ENCODE data around the gene KIF26B.
"Not testable (repeated sequence)": the region's sequence is repeated elsewhere in the genome, so short reads cannot be mapped to it uniquely, and the experiment has no call there.

KIF26B gene

GRCh38 chr1:245154429-245155271 is at the start of gene KIF26B:
TSS of gene KIF26B (plus strand) at chr1:245154985. CDS start at chr1:245155425, 440 bp downstream.
- peak in 16 of 56 donors; percentile 17 to 55 (median 36) for DNase-seq

- DNase-seq: no peak
Observed at GRCh38 chr1:245105042-245105441, 49.7 kb upstream of the KIF26B start.

- no peak for DNase-seq
Observed at GRCh38 chr1:245105815-245106410, 48.9 kb upstream of the KIF26B start.

GRCh38 chr1:245107776-245108114 is 47.0 kb upstream of the KIF26B start:
- DNase-seq: no peak

GRCh38 chr1:245108246-245108645 is 46.5 kb upstream of the KIF26B start:
- no peak for DNase-seq

- DNase-seq: no peak
Observed at GRCh38 chr1:245108909-245109308, 45.9 kb upstream of the KIF26B start.

- DNase-seq: no peak
Observed at GRCh38 chr1:245110406-245110805, 44.4 kb upstream of the KIF26B start.

GRCh38 chr1:245111073-245111472 is 43.7 kb upstream of the KIF26B start:
- DNase-seq: no peak

GRCh38 chr1:245113649-245114048 is 41.1 kb upstream of the KIF26B start:
- DNase-seq: no peak

- DNase-seq: no peak
Observed at GRCh38 chr1:245116131-245116530, 38.7 kb upstream of the KIF26B start.

- DNase-seq: no peak
Observed at GRCh38 chr1:245116751-245117150, 38.0 kb upstream of the KIF26B start.

- no peak for DNase-seq
Observed at GRCh38 chr1:245118066-245118465, 36.7 kb upstream of the KIF26B start.

- no peak for DNase-seq
Observed at GRCh38 chr1:245118806-245119205, 36.0 kb upstream of the KIF26B start.

- DNase-seq: no peak
Observed at GRCh38 chr1:245121523-245121922, 33.3 kb upstream of the KIF26B start.

GRCh38 chr1:245124241-245124640 is 30.5 kb upstream of the KIF26B start:
- DNase-seq: no peak

GRCh38 chr1:245124644-245125043 is 30.1 kb upstream of the KIF26B start:
- no peak for DNase-seq

- DNase-seq: no peak
Observed at GRCh38 chr1:245126530-245126929, 28.3 kb upstream of the KIF26B start.

- DNase-seq: no peak
Observed at GRCh38 chr1:245128381-245129101, 26.2 kb upstream of the KIF26B start.

GRCh38 chr1:245129319-245130240 is 25.2 kb upstream of the KIF26B start:
- peak in 3 of 56 donors; percentile 2 to 24 (median 5) for DNase-seq

- not testable (repeated sequence) for DNase-seq
Observed at GRCh38 chr1:245130281-245131025, 24.3 kb upstream of the KIF26B start.

GRCh38 chr1:245131026-245131393 is 23.8 kb upstream of the KIF26B start:
- DNase-seq: no peak

All from nucleus accumbens (tissue), 56 donors.